Measurements from ENCODE around the gene NCOA6. TPM values are rescaled to one million over a fixed set of nuclear protein-coding genes. Genes with fewer than 3 reads are reported as not detected.
"Not testable (repeated sequence)": the region's sequence is repeated elsewhere in the genome, so short reads cannot be mapped to it uniquely, and the experiment has no call there.

NCOA6 gene
- total RNA-seq, 1 donor from 2014 or later: 19.2 TPM

GRCh38 chr20:34729416-34729815 lies 96.0 kb downstream of the NCOA6 start:
- no peak for TF ChIP-seq POLR2AphosphoS5 (IDR thresholded peaks at IDR 0.05; ENCODE audit: insufficient read depth in 1 of 2, low read depth in 1 of 2)
- no peak for TF ChIP-seq CTCF (IDR thresholded peaks at IDR 0.05)
- no peak for TF ChIP-seq POLR2A (IDR thresholded peaks at IDR 0.05)
- intact Hi-C loops (cut with DNase I): no loop called here
- Histone ChIP-seq H3K36me3 (peaks cover 0 to 49% of the 10 kb centered on the region in 2 donors), H3K27me3 (no peaks in the 10 kb centered on the region), H3K4me1 (no peaks in the 10 kb centered on the region), H3K4me3 (no peak overlapping the region), H3K27ac (no peak overlapping the region), H3K9me3 (no peaks in the 10 kb centered on the region)
- no peak for DNase-seq (ENCODE audit: extremely low spot score in 2 of 2)

GRCh38 chr20:34724172-34724571 lies 101.3 kb downstream of the NCOA6 start:
- intact Hi-C loops (cut with DNase I): no loop called here
- no peak overlapping the region for H3K4me3 ChIP-seq
- H3K27ac ChIP-seq: no peak overlapping the region
- no peaks in the 10 kb centered on the region for H3K4me1 ChIP-seq
- no peaks in the 10 kb centered on the region for H3K27me3 ChIP-seq
- H3K9me3 ChIP-seq: no peaks in the 10 kb centered on the region
- TF ChIP-seq POLR2AphosphoS5 (IDR thresholded peaks at IDR 0.05; ENCODE audit: insufficient read depth in 1 of 2, low read depth in 1 of 2): no peak
- TF ChIP-seq CTCF (IDR thresholded peaks at IDR 0.05): no peak
- TF ChIP-seq POLR2A (IDR thresholded peaks at IDR 0.05): no peak
- H3K36me3 ChIP-seq: peaks cover 0 to 34% of the 10 kb centered on the region in 2 donors
- DNase-seq (ENCODE audit: extremely low spot score in 2 of 2): no peak

GRCh38 chr20:34722560-34722959 lies 102.9 kb downstream of the NCOA6 start:
- intact Hi-C loops (cut with DNase I); H3K27me3 ChIP-seq: not testable (repeated sequence)
- peaks cover 0 to 38% of the 10 kb centered on the region in 2 donors for H3K36me3 ChIP-seq

GRCh38 chr20:34720266-34720665 lies 105.2 kb downstream of the NCOA6 start:
- H3K9me3 ChIP-seq: no peaks in the 10 kb centered on the region
- peaks cover 2 to 28% of the 10 kb centered on the region in 2 donors for H3K36me3 ChIP-seq
- DNase-seq (ENCODE audit: extremely low spot score in 2 of 2): no peak
- H3K27ac ChIP-seq: no peak overlapping the region
- no peaks in the 10 kb centered on the region for H3K27me3 ChIP-seq
- intact Hi-C loops (cut with DNase I): no loop called here
- H3K4me1 ChIP-seq: no peaks in the 10 kb centered on the region
- H3K4me3 ChIP-seq: no peak overlapping the region
- TF ChIP-seq CTCF (IDR thresholded peaks at IDR 0.05) (no peak), POLR2AphosphoS5 (IDR thresholded peaks at IDR 0.05; ENCODE audit: insufficient read depth in 1 of 2, low read depth in 1 of 2) (no peak), POLR2A (IDR thresholded peaks at IDR 0.05) (no peak)

More at GRCh38 chr20:34722560-34722959, 102.9 kb downstream of the NCOA6 start:
- DNase-seq (ENCODE audit: extremely low spot score in 2 of 2); H3K27ac ChIP-seq; H3K4me1 ChIP-seq; H3K9me3 ChIP-seq; H3K4me3 ChIP-seq: not testable (repeated sequence)

- H3K36me3 ChIP-seq: peaks cover 4 to 24% of the 10 kb centered on the region in 2 donors
- H3K27me3 ChIP-seq; H3K9me3 ChIP-seq; DNase-seq (ENCODE audit: extremely low spot score in 2 of 2); H3K4me3 ChIP-seq; H3K27ac ChIP-seq; H3K4me1 ChIP-seq; intact Hi-C loops (cut with DNase I): not testable (repeated sequence)
Observed at GRCh38 chr20:34719242-34720017, 106.0 kb downstream of the NCOA6 start.
